NCI-H446 treated with DMSO at 0.1 percent for 48 hours (cell line): Measurements from ENCODE around the gene EPB41L2.
"Not testable (repeated sequence)": the region's sequence is repeated elsewhere in the genome, so short reads cannot be mapped to it uniquely, and the experiment has no call there.

ENCODE experiments used
- DNase-seq: peaks from one replicate; lab custom pipeline; 2025; lab: John Stamatoyannopoulos, UW

The EPB41L2 gene

DNA sequence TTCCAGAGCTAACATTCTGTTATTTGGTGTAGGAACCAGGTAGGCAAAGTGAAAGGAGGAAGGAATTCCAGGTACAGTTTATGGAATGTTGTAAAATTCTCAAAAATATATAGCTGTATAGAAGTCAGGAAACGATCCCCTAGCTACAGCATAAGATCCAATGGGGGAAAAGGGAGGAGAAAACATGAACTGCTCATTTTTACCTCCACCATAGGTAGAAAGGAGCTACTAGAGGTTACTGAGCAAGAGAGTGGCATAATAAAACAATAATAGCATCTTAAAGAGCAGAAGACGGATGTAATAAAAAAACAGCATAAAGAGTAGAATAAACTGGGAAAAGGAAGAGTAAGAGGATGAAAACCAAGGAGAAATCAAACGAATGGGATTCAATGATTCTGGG, 26.9 kb downstream of the EPB41L2 start:
- no peak for DNase-seq

DNA sequence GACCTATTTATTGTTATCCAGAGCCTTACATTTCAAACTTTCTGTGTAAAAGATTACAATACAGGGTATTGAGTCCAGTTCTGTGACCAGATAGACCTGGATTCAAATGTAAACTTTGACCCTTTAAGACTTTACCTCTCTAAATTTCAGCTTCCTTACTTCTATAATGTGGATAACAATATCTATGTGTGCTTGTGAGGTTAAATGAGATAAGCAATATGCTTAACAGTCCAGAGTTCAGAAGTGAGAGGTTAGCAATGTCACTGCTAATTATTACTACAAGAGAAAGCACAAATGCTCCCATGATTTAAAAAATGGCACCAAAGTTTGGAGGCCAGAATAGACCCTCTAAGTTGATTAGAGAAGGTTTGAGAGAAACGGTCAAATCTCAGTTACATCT, 27.5 kb downstream of the EPB41L2 start:
- DNase-seq, result no peak

DNA sequence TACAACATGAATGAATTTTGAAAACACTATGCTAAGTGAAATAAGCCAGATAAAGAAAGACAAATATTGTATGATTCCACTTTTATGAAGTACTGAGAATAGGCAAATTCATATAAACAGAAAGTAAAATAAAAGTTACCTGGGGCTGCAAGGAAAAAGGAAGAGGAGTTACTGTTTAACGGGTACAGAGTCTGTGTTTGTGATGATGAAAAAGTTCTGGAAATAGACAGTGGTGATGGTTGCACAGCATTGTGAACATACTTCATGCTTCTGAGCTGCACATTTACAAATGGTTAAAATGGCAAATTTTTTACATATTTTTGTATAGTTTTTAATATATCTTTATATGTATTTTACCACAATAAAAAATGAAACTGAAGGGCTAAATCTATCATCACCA, 29.4 kb downstream of the EPB41L2 start:
- no peak for DNase-seq

DNA sequence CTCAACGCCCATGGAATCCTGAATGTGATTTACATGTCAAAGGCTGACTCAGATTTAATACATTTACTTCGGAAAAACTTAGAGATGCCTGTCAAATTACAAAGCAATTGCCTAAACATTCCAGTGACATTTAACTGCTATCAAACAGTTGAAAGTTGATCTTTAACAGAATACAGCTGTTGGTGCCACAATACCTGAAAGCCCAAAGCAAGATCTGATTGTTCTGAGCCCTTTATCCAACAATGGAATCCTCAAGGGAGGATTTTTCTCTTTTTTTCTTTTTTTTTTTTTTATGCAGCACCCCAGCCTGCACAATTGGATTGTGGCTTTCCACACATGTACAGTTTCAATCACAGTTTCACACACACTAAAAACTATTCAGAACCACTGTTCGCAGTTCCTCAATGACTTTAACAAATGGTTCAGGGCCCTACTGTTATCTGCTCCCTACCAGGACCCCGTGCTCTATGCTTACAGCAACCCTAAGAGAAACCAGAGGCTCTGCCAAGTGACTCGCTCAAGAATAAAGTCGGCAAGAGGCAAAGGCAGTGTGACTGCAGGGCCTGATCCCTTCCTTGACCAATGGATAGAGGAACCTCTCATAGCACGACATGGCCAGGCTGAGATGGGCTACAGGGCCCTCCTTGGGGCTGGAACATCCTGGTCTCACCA, 33.3 kb downstream of the EPB41L2 start:
- DNase-seq, result no peak

DNA sequence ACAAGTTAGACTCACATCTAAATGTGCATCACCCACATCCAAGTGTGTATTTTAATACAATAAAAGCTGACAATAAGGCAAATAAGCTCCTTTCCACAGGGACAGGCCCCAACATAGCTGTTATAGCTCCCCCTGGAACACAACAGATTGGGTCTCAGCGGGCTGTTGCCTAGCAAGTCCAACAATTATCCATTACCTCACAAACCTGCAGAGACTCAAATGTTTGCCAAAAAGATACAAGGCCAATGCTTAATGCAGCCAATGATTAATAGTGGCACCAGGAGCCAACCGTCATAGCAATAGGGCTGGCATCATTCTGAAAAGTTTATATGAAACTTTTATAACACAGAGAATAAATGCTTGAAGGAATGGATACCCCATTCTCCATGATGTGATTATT, 35.7 kb downstream of the EPB41L2 start:
- peak; percentile 1 for DNase-seq

DNA sequence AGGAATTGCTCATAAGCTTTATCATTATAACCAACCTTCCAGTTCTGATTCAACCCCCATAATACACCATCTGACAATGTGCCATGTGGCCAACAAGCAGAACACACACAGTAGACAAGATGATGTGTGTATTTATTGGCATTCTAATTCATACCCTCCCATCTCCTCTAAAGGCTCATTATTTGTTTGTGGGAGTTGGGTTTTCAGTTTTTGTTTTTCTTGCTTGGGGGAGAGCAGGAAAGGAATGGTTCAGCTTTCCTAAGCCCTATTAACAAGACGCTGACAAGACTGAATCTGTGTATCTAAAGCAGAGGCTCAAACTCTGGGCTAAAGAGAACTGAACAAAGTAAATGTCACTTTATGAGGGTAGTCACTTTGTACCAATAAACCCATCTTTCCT, 36.8 kb downstream of the EPB41L2 start:
- DNase-seq, result no peak

DNA sequence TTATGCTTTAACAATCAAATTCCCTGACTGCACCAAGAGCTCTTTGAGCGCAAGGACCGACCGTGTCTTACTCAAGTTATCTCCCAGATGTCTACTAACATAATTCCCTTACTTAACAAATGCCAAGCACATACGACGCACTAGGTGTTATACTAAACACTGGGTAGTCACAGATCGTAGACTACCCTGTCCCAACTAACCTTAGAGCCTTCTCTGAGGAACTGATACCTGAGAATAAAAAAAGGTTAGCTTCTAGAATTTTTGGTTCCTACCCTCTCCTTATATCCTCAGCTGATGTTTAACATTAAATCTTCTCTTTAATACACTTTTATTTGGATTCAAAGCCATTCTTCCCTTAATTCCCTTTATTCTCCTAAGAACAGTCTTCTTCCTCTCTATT, 38.5 kb downstream of the EPB41L2 start:
- DNase-seq, result no peak

DNA sequence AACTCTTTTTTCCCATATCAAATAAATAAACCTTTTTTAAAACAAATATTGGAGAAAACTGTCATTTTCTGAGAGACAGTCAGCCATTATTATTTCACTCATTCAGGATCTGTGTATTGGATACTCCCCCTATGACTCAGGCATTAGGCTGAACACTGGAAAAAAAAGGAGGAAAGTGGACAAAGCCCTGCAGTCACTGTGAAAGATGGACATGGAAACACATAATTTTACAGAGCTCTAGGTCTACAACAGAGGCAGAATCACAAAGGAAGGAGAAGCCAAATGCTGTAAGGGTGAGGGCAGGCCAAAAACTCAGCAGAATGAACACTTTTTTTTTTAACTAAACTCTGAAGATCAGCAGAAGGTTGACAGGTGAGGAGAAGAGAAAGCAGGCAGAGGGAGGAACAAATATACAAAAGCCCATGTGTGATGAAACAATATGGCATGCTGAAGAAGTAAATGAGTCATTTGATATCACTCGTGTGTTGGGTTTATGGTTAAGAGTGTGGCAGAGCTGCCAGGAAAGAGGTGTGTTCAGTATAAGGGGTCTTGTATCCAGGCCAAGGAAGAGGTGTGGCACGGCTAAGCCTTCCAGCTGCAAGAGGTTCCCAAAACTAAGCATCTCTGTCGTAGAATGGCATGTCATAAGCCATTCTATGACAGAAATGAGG, 39.1 kb downstream of the EPB41L2 start:
- DNase-seq, result no peak

DNA sequence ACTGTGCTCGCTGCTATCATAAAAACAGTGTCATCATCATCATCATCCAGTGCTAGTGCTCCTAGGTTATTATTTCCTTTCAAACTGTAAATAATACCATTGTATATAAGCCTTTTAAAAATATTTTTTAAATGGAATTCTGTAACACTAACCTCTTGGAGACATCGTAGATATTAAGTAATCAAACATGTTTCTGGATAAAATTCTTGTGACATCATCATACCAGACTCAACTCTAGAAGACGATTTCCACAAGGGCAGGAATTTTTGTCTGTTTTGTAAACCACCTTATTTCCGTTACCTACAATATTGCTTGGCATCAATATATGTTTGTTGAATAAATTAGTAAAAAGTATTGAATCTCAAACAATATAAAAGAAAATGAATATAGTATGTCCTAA, 40.4 kb downstream of the EPB41L2 start:
- DNase-seq, result no peak

DNA sequence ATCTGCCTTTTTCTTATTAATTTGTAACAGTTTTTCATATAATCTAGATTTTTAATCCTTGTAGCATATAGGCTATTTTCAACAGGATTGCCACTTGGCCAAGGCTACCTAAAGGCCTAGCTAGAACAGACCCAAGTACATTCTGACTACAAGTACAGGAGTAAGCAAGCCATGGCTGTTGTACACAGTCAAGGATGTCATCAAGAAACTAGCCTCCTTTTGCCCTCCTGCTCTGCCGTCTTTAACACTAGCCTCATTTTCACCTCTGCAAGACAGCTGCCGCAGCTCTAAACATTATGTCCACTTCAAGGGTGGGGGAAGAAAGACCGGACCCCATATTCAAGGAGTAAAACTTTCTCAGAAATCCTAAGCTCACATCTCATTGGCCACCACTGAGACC, 45.1 kb downstream of the EPB41L2 start:
- no peak for DNase-seq

DNA sequence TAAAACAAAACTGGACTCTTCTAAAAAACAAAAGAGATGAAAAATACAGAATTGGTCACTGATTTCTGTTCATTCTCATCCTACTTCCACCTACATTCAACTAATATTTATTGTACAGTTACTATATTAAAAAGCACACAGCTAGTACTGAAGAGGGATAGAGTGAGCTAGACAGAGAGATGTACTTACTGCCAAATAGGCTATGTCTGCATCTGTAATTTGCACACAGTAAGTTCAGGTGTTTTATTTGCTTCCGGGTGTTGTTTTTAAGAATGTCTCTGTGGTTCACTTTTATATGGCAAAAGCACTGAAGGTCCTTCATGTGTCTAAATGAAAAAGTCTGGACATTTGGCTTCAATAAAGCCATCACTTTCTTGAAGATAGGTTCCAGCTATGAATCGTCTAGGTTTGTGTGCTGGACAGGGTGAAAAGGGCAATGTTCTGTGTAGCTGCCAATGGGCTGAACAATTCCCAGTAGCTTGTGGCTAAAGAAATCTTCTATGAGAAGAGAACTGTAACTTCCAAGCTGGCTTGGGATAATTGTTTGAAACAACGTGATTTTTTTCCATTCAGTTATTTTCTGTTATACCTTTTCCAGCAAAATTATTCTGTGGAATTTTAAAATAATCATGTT, 47.3 kb downstream of the EPB41L2 start:
- no peak for DNase-seq

DNA sequence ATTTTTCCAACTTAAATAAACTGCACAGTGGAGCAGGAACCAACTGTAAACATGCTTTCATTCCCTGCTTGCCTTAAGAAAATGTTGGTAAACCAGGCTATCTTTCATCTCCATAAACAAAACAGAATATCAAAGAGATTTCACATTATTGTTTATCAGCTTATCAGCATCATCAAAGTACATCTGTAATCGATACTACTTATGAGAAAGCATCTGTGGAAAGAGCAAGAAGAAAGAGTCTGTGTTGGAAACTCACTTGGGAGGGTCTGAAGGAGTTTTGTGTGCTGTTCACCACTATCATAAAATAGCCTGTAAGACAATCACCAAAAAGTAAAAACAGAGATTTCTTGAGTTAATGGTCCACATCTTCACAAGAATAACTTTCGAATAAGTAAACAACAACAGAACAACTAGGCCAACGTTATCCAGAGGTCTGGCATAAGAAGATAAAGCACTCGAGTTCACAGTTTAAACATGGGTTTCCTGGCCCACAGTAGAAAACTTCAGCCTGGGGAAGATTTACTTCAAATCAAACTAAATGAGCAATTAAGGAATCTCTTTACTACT, 47.9 kb downstream of the EPB41L2 start:
- no peak for DNase-seq

DNA sequence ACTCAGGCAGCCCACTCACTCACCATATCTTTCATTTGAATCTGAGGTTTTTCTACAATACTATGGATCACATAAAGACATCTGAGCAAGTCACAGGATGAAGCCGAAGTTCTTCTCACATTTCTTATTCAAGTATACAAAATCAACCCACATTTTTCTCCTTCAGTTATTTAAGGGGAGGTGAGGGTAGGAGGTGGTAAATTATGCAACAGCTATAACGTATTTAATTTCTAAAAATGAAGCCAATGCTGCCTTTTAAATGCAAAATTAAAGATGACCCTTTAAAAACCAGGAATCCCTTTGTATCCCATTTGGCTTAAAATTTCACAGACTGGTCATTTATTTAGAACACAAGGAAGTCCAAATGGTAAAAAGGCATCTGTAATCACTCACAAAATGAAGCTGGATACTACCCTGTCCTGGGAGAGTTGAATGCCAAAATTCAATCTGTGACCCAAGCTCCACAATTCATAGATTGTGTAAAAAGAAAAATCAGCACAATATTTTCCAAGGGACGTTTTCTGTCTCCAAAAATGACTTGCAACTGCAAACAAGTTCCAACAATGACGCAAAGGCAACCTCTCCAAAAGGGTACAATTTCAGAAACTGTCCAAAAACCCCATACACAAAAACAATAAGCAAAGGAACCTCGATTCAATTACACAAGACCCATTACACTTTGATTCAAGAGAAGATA, 48.8 kb downstream of the EPB41L2 start:
- DNase-seq, result no peak

DNA sequence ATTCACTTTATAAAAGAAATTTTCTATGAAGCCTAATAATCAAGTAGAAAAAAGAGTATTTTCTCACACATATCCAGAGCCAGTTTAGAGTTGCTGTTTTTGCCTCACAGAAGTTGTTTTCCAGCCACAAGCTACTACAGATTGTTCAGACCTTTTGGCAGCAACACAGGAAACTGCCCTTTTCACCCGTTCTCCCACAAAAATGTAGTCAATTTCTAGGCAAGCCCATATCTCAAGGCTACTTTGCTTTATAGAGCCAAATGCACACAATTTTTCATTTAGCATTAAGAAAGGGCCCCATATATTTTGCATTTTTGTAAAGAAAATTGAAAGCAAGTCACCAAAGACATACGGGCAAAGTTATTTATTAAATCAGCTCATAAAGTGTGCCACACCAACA, 49.5 kb downstream of the EPB41L2 start:
- DNase-seq, result no peak

DNA sequence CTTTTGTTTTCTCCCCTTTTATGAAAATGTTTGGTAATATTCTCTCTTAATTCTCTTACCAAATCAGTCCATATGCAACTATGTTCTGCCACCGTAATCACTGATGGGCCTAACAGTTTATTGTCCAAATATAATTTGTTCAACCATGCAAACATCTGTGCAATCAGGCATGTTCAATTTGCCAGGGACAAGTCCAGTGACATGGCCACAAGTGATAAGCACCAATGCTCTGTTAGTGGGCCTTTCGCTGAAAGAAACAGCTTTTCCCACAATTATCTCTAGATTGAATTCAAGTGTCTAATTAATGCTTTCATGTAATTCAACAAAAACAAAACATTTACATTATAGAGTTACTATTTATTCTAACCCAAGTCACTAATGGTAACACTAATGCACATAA, 53.3 kb downstream of the EPB41L2 start:
- DNase-seq, result no peak

DNA sequence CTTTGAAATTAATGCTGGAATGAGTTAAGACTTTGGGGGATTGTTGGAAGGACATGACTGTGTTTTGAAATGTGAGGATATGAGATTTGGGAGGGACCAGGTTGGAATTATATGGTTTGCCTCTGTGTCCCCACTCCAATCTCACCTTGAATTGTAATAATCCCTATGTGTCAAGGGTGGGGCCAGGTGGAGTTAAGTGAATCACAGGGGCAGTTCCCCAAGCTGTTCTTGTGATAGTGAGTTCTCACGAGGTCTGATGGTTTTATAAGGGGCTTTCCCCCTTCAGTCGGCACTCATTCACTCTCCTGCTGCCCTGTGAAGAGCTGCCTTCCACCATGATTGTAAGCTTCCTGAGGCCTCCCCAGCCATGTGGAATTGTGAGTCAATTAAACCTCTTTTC, 54.1 kb downstream of the EPB41L2 start:
- DNase-seq, result not testable (repeated sequence)

DNA sequence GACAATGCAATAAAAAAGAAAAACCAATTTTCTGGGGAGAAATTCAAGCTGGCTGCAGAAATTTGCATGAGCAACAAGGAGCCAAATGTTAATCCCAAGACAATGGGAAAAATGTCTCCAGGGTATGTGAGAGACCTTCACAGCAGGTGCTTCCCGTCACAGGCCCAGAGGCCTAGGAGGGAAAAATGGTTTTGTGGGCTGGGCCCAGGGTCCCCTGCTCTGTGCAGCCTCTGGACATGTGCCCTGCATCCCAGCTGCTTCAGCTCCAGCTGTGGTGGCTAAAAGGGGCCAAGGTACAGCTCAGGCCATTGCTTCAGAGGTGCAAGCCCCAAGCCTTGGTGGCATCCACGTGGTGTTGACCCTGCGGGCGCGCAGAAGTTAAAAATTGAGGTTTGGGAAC, 55.1 kb downstream of the EPB41L2 start:
- not testable (repeated sequence) for DNase-seq

DNA sequence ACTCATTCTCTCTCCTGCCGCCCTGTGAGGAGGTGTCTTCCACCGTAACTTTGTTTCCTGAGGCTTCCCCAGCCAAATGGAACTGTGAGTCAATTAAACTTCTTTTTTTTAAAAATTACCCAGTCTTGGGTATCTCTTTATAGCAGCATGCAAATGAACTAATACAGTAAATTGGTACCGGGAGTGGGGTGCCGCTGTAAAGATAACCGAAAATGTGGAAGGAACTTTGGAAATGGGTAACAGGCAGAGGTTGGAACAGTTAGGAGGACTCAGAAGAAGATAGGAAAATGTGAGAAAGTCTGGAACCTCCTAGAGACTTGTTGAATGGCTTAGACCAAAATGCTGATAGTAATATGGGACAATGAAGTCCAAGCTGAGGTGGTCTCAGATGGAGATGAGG, 55.8 kb downstream of the EPB41L2 start:
- DNase-seq, result no peak

DNA sequence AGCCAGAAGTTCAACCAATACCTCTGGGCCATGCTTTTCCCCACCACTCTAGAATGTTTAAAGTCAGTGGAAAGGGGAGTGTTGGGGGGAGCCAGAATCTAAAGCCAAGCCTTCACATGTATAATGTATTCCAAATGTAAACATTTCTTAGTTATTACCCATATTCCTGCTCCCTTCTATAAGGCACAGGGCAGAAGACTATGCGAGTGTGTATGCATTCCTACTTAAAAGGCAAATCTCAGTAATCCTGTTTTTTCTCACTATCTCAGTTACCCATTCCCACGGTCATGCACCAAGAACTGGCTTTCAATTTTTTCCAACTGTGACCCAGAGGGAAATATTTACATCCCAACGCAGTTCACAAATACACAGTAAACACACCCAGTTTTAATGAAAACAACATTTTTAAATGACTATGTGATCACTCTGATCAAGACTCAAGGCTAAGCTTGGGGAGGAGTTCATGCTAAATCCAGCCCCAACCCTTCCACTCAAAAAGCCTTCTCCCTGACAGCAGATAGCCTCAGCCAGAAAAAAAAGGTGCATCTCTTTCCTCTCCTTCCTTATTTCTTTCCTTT, 57.5 kb downstream of the EPB41L2 start:
- DNase-seq, result no peak

DNA sequence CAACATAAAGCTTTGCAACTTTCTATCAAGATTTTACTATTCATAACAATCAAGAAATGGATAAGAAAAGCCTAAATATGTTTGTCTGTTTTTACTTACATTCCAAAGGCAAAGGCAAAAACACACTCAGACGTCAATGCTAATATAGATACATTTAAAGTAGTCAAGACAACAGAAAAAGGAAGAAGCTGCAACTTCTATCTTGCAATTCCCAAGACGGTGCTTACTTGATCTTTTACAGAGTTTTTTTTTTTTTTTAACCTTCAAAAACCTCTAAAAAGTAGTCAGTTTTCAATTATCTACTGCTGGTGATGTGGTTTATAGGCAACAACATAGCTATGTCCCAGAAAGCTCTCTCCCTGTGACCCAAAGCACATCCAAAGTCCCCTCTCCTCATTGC, 58.1 kb downstream of the EPB41L2 start:
- no peak for DNase-seq

DNA sequence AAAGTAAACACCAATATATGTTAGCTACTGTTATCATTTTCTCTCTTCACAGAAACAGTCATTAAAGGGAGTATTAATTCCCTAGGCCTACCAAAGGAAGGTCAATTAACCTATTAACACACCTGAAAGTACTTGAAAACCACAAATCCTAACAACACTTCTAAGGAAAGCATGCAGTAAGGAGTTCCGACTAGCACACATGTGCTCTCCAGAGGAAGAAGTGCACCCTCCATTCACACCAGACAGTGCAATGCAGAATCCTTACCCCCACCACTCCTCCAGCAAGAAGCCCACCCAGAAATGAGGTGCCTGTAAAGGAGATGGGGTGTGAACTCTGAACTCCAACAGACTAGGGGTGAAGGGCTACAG, 58.7 kb downstream of the EPB41L2 start:
- no peak for DNase-seq
